GM13976 (cell line): ENCODE measurements around the gene CBY3.
"Not testable (repeated sequence)": the region's sequence is repeated elsewhere in the genome, so short reads cannot be mapped to it uniquely, and the experiment has no call there.

ENCODE experiments used
- DNase-seq: peaks from one replicate; pipeline ENCODE4 v3.0.0; 2012; ENCODE audit warnings: low spot score
- in situ Hi-C: fragments of 300-500 bp; cut with MboI; formaldehyde crosslinking; loops from one replicate; pipeline ENCODE4 v1.12.0; 2022; ENCODE audit warnings: low sequenced_read_pairs, mixed read lengths, inconsistent platforms; ENCODE audit not compliant: unreplicated experiment
- TF ChIP-seq, protein P1 (sequence below): IDR thresholded peaks from 2 replicates; pipeline ENCODE4 v1.5.1; 2012; ENCODE audit warnings: borderline replicate concordance, mild to moderate bottlenecking; ENCODE audit not compliant: insufficient read depth; ENCODE audit errors: extremely low read depth, missing control alignments, control extremely low read depth

The CBY3 gene

DNA sequence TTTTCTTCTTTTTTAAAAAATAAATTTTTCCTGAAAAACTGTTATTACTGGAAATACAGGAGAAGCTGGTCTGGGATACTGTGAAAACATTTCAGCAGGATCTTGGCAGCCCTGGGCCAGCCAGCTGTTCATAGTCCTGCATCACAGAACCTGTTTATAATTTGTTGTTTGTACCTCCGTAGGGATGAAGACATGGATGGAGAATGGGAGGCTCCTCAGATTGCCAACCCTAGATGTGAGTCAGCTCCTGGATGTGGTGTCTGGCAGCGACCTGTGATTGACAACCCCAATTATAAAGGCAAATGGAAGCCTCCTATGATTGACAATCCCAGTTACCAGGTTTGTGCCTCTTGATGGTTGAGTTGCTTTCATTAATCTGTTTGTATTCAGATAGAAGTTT is 39.4 kb upstream of the CBY3 start:
- no peak for DNase-seq
- TF ChIP-seq, protein P1, sequence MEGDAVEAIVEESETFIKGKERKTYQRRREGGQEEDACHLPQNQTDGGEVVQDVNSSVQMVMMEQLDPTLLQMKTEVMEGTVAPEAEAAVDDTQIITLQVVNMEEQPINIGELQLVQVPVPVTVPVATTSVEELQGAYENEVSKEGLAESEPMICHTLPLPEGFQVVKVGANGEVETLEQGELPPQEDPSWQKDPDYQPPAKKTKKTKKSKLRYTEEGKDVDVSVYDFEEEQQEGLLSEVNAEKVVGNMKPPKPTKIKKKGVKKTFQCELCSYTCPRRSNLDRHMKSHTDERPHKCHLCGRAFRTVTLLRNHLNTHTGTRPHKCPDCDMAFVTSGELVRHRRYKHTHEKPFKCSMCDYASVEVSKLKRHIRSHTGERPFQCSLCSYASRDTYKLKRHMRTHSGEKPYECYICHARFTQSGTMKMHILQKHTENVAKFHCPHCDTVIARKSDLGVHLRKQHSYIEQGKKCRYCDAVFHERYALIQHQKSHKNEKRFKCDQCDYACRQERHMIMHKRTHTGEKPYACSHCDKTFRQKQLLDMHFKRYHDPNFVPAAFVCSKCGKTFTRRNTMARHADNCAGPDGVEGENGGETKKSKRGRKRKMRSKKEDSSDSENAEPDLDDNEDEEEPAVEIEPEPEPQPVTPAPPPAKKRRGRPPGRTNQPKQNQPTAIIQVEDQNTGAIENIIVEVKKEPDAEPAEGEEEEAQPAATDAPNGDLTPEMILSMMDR, result no peak
- in situ Hi-C loops, result no loop called here

GRCh38 chr5:179716286-179716685 is 35.5 kb upstream of the CBY3 start:
- TF ChIP-seq, protein P1, result no peak
- no peak for DNase-seq
- in situ Hi-C loops, result no loop called here

DNA sequence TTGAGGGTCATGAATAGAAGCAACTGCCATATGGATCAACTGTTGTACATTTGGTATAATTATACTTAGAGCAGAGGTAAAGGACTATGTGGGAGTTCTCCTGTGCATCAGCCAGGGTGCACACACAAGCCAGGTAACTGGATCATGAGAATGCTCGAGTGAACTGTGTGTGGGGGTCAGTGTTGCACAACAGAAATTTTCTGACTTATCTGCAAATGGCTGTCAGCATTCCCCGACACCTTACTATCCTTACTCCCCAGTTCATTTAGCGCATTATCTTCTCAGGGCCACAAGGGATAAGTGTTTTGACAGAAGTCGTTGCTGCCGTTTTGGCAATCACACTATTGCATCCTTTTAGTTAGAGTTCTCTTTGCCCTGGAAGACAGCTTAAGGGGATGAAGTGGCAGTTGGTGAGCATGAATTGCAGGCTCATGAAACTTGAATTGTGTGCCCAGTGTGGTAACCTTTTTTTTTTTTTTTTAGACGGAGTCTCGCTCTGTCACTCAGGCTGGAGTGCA is 19.6 kb upstream of the CBY3 start:
- DNase-seq, result no peak
- in situ Hi-C loops, result no loop called here
- TF ChIP-seq, protein P1, result no peak

- in situ Hi-C loops, result no loop called here
- TF ChIP-seq, protein P1, result no peak
- DNase-seq, result peak; percentile 51
Observed at GRCh38 chr5:179699616-179700237, 18.9 kb upstream of the CBY3 start.

- TF ChIP-seq, protein P1, result no peak
- DNase-seq, result no peak
- in situ Hi-C loops, result no loop called here
Observed at GRCh38 chr5:179698935-179699615, 18.2 kb upstream of the CBY3 start, which contains the start of gene CANX. Gene CANX (plus strand): TSS chr5:179698967. CDS start chr5:179705682, 6,715 bp downstream.

DNA sequence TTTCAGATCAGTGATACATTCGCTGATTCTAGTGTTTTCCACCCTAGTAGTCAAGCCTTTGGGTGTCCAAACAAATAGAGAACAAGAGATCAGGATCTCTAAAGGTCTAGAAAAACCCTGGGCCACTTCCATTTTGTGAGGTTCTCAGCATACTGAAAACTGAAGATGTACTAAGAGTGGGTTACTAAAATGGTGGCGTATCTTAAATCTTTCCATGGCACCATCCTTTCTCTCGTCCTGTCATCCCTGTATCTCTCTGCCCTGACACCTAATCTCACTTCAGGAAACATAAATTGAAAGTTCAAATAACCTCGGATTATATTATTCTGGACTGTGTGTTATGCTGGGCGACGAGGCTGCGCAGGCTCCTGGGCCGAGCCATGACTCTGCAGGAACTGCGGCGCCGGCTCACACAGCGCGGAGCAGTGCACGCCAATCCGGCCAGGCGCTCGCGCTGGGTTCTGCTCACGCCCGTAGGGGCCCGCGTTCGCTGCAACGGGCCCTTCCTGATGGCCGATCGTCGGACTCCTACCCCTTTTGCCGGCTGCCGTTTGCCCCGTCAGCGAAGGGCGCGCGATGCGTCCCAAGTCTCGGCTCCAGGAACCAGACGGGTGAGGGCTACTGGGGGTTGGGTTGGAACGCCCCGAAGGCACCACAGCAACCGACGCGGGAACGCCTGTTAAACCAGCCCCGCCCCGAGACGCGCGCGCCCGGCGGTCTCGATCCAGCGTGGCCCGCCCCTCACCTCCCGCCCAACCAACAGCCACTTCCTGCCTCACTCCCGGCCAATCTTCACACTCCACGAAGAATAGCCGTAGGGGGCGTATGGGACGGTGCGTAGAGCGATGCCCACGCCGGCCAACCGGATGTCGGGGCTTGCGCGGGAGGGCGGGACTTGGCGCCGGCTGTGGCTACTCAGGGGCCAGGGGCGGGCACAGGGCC is 17.4 kb upstream of the CBY3 start:
- in situ Hi-C loops, result no loop called here
- TF ChIP-seq, protein P1, result no peak
- peak; percentile 99 for DNase-seq

- DNase-seq, in situ Hi-C loops: not testable (repeated sequence)
Observed at GRCh38 chr5:179697543-179697942, 16.7 kb upstream of the CBY3 start.
